Measurements from ENCODE around the gene MYT1. TPM values are rescaled to one million over a fixed set of nuclear protein-coding genes. Genes with fewer than 3 reads are reported as not detected.

MYT1 gene
- polyA plus RNA-seq, 1 experiment, result not detected

DNA sequence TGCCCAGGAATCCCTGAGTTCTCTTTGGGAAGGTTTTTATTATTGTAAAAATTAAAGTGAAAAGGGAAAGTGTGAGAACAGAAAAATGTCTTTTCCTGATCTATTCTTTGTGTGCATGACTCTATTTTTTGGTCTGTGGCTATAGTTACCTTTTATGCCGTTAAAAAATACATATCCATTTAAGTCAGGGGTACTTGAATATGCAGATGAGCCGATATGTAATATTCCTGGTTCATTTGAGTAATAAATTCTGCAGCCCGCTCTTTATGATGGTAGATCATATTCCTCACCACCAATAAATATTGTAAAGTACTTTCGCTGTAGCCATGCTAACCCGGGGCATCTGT, 503 bp upstream of the MYT1 start:
- peaks cover 23% of the 10 kb centered on the region for H3K27me3 ChIP-seq (ENCODE audit: control insufficient read depth, insufficient read depth, low read length)
- no peak for DNase-seq (ENCODE audit: low read depth)
- CTCF ChIA-PET, result no interaction called here
- no peak overlapping the region for H3K4me3 ChIP-seq (ENCODE audit: low read depth, low read length)
- no peaks in the 10 kb centered on the region for H3K36me3 ChIP-seq (ENCODE audit: control insufficient read depth, insufficient read depth, low read length)
- POLR2A ChIA-PET, result no interaction called here
- TF ChIP-seq, protein P1, sequence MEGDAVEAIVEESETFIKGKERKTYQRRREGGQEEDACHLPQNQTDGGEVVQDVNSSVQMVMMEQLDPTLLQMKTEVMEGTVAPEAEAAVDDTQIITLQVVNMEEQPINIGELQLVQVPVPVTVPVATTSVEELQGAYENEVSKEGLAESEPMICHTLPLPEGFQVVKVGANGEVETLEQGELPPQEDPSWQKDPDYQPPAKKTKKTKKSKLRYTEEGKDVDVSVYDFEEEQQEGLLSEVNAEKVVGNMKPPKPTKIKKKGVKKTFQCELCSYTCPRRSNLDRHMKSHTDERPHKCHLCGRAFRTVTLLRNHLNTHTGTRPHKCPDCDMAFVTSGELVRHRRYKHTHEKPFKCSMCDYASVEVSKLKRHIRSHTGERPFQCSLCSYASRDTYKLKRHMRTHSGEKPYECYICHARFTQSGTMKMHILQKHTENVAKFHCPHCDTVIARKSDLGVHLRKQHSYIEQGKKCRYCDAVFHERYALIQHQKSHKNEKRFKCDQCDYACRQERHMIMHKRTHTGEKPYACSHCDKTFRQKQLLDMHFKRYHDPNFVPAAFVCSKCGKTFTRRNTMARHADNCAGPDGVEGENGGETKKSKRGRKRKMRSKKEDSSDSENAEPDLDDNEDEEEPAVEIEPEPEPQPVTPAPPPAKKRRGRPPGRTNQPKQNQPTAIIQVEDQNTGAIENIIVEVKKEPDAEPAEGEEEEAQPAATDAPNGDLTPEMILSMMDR (IDR thresholded peaks at IDR 0.05; ENCODE audit: insufficient read depth, low read depth, low read length), result no peak

DNA sequence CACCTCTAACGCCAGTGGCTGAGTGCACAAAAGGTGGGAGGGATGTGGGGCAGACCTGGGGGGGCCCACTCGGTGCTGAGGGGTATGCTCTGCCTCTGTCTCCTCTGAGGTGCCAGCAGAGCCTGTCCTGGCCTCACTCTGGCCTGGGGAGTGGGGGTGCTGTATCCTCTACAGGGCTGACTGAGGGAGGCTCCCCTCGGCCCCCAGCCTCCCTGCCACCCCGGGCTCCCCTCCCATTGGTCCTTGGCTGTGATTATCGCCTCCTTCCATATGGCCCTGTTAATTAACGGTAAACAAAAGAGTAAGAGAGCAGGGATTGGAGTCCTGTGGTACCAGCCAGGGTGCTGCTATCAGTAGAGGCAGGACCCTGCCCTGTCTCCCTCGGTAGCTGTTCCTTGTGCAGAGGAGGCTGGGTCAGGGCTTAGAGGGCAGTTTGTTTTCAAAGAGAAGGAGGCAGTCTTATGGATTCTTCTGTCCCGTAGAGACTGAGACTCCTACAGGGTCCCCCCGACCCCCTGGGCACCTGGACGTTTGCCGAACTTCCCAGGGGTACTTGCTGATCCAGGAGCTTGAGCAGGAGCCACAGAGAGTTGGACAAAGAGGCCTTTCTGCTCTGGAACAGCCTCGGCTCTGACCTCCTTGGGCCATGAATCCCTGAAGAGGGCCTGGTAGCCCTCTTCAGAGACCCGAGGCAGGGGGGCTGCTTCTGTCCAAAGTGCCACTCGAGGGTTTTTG, 1.8 kb downstream of the MYT1 start:
- no peak for DNase-seq (ENCODE audit: low read depth)
- ChIA-PET POLR2A (no interaction called here), CTCF (interaction anchor here (0.9 kb wide), 1 partner anchor 10 kb away, joined by 3 read pairs; no protein-coding TSS in a partner anchor)
- no peak overlapping the region for H3K4me3 ChIP-seq (ENCODE audit: low read depth, low read length)
- peaks cover 16% of the 10 kb centered on the region for H3K27me3 ChIP-seq (ENCODE audit: control insufficient read depth, insufficient read depth, low read length)
- TF ChIP-seq, protein P1 (IDR thresholded peaks at IDR 0.05; ENCODE audit: insufficient read depth, low read depth, low read length), result no peak
- H3K36me3 ChIP-seq (ENCODE audit: control insufficient read depth, insufficient read depth, low read length), result no peaks in the 10 kb centered on the region

DNA sequence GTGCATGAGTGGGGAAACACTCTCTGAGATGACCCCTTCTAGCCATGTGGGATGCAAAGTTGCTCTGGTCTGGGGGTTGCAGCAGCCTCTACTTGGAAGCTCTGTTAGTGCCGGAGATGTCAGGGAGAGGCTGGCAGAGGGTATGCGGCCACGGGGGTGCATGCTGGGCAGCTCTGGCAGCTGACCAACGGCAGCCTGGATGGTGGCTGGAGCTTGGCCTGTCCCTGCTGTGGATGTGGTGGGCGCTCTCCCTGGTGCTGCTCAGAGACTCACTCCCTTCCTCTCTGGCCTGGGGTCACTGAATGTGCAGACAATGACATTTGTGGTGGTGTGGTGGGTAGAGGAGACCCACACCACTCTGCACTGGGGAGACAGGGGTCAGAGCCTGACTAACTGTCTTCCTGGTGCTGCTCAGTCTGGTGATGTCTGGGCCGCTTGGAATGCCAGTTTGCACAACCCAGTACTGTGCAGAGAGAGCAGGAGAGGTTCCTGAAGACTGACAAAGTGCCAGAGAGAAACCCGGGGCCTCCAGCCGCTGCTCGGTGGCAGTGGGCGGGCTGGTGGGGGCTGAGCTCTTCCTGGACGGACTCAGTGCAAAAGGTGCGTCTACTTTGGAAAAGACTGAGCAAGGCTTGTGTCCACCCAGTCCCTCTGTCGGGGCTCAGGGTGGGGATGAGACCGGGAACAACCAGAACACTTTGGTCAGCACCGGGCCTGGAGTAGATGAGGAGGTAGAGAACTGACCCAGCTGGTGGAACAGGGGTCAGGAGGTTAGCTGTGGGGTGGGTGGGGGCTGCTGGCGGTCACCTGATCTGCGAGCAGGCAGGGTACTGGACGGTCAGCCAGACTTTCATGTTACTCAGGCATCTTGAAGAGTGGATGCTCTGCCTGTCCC, 2.7 kb downstream of the MYT1 start:
- POLR2A ChIA-PET, result no interaction called here
- H3K4me3 ChIP-seq (ENCODE audit: low read depth, low read length), result no peak overlapping the region
- H3K36me3 ChIP-seq (ENCODE audit: control insufficient read depth, insufficient read depth, low read length), result no peaks in the 10 kb centered on the region
- H3K27me3 ChIP-seq (ENCODE audit: control insufficient read depth, insufficient read depth, low read length), result peaks cover 11% of the 10 kb centered on the region
- no peak for DNase-seq (ENCODE audit: low read depth)
- TF ChIP-seq, protein P1 (IDR thresholded peaks at IDR 0.05; ENCODE audit: insufficient read depth, low read depth, low read length), result no peak
- CTCF ChIA-PET, result no interaction called here

DNA sequence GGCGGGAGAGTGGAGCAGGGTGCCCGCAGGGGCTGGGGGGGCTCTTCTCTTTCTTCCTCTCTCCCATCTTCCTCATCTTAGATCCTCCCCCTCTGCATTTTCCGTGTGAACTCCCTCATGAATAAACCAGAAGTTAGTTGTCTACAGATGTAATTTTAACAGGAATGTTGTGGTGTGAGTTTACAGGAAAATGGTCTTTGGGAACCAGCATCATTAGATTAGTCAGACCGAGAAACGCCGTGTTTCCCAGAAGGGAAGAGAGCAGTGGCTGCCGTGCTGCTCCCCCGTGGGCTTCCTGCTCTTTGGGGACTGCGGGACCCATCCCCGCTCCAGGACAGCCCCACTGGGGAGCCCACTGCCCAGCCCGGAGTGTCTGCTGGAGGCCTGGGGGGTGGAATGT, 3.4 kb downstream of the MYT1 start:
- ChIA-PET CTCF (no interaction called here), POLR2A (no interaction called here)
- no peak overlapping the region for H3K4me3 ChIP-seq (ENCODE audit: low read depth, low read length)

More for the DNA sequence above, 3.4 kb downstream of the MYT1 start:
- Histone ChIP-seq H3K36me3 (ENCODE audit: control insufficient read depth, insufficient read depth, low read length) (no peaks in the 10 kb centered on the region), H3K27me3 (ENCODE audit: control insufficient read depth, insufficient read depth, low read length) (peaks cover 6% of the 10 kb centered on the region)
- TF ChIP-seq, protein P1 (IDR thresholded peaks at IDR 0.05; ENCODE audit: insufficient read depth, low read depth, low read length), result no peak
- DNase-seq (ENCODE audit: low read depth), result no peak
